Effector CD4-positive, alpha-beta T cell (primary cell): ENCODE results near the gene RAD52.

Source experiments
- DNase-seq: peaks from one replicate; pipeline ENCODE4 v3.0.0-alpha.2; 2020
- total RNA-seq: gene quantifications from one replicate; lab custom pipeline; 2026; lab: John Stamatoyannopoulos, UW

Gene RAD52
- total RNA-seq, result 23.5 reads per million, percentile 50 among the genes with 10 or more reads in this experiment

DNA sequence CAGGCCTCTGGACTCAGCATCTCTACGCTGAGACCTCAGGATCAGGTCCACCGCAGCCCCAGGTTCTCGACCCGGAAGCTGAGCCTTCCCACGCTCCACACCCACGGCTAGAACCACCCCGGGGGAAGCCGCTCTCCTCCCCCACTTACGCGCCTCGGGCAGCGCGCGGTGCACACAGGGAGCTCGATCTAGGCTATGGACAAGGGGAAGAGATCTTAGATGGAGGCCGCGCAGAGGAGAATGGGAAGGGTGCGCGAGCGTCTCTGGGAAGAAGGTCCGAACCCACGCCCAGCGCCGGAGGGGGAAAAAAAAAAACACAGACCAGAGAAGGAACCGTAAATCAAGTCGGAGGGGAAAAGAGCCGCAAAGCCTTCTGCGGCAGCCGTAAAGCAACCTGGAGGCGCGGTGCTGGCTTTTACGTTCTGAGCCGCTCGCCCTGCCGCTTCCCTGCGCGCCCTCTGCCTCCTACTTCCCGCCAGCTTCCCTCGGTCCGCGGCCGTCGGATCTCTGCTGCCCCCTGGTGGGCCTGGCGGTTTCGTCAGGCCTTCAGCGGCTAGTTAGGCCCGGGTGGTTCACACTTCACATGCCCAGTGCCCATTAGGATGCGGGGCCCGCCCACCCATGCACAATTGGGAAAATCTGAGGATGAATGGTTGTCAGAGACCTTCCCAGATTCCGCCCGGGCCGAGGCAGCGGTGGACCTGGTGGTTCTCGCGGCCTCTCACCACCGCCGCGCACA lies at the start of gene RAD52:
Gene RAD52 (minus strand): TSS at position 242 of the 739 bp plus-strand sequence. CDS start 16,636 bp downstream, outside the sequence.
- peak; percentile 96 for DNase-seq

DNA sequence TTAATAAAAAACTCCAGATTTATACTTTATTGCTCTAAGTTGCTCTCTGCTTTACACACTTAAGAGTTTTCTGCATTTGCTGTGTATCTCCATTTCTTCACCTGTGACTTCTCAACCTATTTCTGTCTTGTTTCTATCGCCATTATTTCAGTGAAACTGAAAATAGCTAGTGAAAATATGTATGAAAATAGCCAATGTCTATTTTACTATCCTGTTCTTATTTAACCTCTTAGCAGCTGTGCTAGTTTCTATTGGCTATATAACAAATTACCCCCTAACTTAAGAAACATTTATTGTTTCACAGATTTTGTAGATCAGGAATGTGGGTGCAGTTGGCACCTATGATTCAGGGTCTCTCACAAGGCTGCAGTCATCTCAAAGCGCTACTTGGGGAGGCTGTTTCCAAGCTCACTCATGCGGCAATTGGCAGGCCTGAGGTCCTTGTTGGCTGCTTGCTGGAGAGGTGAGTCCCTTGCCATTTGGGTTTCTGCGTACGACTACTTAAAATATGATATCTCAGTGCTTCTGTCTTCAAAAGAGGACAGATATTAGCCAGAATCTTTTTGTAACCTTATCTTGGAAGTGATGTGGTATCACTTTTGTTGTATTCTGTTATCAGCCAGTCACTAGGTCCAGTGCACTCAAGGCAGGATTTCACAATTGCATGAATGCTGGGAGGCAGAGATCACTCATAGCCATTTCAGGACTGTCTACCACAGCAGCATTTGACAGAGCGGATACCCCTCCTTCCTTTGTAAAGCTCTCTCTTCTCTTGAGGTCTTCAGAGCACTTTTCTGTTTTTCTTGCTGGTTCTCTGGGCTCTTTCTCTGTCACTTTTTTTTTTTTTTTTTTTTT lies 48.8 kb upstream of the RAD52 start:
- DNase-seq, result no peak

- DNase-seq, result no peak
Observed at GRCh38 chr12:997505-997904, 48.0 kb upstream of the RAD52 start.

DNA sequence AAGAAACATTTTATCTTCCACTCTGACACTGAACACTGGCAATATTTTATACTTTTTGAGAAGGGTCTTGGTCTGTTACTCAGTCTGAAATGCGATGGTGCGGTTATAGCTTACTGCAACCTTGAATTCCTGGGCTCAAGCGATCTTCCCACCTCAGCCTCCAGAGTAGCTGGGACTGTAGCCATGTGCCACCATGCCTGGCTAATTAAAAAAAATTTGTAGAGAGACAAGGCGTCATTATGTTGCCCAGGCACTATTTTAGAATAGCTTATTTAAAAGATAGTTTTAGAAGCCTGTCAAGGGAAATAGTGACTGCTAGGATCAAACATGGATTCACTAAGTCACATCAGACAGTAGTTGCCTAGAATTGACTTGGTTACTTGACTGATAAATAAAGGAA lies 47.4 kb upstream of the RAD52 start:
- DNase-seq, result no peak

DNA sequence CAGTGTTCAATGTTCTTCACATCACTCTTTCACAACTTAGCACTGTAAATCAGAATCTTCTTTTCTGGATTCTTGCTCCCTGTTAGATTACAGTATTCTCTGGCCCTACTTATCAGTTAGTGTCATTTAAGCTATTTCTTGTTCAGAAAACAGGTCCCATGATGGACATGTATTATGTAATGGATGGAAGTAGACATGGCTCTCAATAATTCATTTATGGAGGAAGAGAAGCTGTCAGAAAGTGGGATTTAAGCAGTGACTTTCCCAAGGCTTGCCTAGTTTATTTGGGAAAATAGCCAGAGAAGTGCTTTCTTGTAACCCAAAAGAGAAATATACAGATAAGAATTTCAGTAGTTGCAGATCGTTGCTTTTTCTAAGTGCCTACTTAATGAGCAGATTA lies 43.2 kb upstream of the RAD52 start:
- no peak for DNase-seq

GRCh38 chr12:991350-992333 lies 42.1 kb upstream of the RAD52 start:
- DNase-seq, result no peak

DNA sequence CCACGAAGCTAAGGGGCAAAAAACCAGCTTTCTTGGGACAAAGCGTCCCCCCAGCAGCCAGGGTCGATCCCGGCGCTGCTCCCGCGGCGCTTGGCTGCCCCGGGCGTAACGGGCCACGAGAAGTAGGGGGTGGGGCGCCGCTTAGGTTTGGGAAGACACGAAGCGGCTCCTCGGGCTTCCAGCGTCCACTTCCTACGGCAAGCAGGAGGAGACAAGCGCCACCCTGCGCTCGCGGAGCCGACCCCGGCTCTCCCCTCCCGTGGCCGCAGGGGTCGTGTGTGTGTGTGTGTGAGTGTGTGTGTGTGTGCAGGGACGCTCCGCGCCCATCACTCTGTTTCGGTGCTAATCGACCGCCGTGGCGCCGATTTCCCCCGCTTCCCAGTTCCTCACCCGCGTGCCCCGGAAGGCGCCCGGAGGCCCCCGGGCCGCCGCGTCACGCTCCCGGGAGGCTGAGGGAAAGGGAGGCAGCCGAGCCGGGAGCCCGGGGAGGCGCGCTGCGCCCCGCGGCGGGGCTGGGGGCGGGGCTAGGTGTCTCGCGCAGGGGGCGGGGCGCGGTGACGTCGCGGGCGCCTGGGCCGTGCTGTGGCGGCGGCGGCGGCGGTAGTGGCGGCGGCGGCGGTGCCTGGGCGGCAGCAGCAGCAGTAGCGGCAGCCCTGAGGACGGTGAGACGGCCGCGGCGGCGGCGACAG lies 41.3 kb upstream of the RAD52 start, which contains the start of gene ERC1:
Gene ERC1 (plus strand): TSS at position 563 of the 689 bp plus-strand sequence. CDS start 36,681 bp downstream, outside the sequence.
- peak; percentile 78 for DNase-seq

DNA sequence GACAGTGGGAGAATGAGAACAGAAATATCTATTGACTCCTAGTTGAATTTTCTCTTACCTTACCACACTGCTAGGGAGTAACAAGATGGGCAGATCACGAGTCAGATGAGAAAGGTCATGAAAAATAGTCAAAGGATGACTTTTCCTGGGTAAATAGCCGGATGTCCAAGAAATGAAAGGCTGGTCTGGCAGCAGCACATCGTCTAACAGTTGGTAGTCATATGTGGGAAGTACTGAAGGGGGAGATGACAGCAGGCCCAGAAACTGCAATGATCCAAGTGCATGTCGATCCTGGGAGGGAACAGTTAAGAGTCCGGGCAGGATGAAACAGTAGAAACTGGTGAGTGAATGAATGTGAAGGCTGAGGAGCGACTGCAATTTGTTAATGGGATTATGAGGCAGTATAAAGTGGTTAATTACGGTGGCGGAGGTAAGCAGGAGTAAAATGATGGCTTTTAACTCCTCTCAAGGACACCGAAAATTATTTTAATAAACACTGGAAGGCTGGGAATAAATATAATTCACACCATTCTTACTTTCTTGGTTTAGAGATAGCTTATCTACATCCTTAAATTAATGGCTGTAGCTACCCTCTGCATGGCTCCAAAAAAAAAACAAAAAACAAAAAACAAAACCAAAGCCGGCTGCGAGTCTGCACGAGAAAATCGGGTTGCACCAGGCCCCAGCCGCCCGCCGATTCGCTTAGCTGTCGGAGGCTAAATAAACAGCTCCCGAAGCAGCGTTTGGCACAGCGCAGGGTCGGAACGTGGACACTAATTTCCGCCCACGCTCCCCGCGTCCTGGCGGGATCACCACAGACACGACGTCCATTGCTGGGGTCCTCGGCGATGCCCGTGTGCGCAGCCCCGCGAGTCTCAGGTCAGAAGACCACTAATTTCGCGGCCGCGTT lies 40.5 kb upstream of the RAD52 start:
- peak; percentile 45 for DNase-seq

DNA sequence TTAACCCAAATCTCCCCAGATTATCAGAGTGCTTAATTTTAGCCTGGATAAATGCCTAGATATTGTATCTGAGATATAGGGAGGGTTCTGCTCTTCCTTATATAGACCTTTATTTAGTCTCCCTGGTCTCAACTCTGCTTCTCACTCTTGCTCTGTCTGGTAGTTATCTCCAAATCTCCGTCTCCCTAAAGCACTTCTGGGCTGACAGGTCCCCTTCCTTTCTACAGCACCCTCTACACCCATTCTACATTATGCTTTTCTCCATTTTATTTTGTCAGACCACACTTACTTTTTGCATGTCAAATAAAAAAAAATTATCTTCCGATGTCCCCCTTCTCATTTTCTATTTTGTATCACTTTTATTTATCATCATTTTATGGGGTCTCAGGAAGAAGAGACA lies 39.6 kb upstream of the RAD52 start:
- no peak for DNase-seq

GRCh38 chr12:988646-989045 lies 39.2 kb upstream of the RAD52 start:
- DNase-seq, result no peak

GRCh38 chr12:981961-982360 lies 32.5 kb upstream of the RAD52 start:
- no peak for DNase-seq

- DNase-seq, result no peak
Observed at GRCh38 chr12:981176-981828, 31.8 kb upstream of the RAD52 start.

GRCh38 chr12:979349-979748 lies 29.9 kb upstream of the RAD52 start:
- no peak for DNase-seq

DNA sequence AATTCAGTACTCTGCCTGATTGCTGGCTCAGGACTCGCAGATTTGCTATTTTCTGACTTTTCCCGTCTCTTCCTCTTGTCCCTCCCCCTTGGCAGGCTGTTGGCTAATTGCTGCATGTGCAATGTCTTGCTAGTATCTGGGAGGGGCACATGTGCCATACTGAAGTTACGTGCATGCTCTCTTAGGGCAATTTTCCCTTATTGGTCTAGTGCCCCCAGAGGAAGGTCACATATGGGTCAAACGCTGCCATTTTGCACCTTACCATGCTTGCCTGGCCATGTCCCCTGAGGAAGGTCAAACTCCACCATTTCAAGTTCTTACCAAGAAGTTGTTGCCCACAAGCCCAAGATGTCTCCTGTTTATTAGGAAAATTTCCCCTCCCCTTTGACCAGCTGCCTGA lies 27.7 kb upstream of the RAD52 start:
- DNase-seq, result no peak

DNA sequence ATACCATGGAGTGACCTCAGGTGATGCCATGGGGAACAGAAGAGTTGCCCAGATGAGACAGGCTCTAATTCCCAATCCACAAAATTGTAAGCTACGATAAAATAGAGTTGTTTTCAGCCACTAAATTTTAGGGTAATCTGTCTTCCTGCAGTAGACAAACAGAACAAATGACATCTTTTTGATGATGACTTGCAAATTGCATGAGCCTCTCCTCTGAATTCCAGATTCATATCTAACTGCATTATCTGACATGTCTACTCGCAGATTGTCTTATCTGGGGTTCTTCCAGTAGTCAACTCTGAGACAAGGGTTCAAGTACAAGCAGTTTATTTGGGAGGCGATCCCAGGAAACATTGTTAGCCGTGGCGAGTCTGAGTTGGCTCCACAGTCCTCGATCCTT lies 27.1 kb upstream of the RAD52 start:
- no peak for DNase-seq

DNA sequence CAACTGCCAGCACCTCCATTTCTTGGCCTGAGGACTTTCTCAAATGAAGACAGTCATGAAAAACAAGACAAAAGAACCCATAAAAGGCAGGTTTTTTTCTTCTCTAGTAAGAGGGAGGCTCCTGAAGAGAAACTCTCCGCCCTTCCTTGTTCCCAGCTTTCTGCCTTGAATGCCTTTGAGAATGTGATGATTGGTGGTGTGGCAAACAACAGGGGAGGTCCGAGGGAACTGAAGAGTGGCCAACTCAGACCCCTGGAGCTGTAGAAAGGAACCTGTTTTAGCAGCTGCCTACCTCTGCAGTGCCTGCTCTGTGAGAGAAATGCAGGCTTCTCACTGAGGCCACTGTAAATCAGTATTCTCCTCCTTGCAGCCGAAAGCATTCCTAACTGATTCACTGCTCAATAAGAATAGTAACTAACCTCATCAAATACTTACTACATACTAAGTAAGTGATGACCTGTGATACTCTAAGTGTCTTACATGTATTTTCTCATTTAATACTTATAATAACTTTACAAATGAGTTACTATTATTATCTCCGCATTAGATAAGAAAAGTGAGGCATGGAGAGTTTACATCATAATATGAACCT lies 24.9 kb upstream of the RAD52 start:
- no peak for DNase-seq

DNA sequence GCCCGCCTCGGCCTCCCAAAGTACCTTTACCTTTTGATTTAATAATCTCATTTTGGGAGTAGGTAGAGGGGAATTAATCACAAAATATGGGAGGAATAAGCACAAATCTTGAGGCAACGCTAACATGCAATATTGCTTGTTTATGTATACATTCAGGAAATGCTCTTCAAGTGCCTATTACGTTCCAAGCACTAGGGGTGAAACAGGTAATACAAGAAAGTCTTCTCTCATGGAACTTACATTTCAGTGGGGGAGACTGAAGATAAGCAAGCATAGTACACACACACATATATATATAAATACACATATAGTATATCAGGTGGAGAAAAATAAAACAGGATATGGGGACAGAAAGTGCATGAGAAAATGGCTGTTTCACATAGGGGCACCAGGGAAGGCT lies 22.5 kb upstream of the RAD52 start:
- DNase-seq, result no peak

DNA sequence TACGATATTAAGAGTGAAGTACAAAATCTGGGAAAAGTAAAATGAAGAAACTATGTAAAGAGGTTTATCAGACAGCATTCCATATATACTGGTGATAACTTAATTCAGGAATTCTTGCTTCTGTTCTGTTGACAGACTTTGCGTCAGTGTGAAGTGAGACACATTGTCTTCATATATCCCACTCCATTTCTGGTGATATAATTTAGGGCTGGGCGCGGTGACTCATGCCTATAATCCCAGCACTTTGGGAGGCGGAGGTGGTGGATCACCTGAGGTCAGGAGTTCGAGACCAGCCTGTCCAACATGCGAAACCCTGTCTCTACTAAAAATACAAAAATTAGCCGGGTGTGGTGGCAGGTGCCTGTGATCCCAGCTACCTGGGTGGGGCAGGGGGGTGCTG lies 20.3 kb upstream of the RAD52 start:
- DNase-seq, result no peak

GRCh38 chr12:968545-968944 lies 19.1 kb upstream of the RAD52 start:
- no peak for DNase-seq

GRCh38 chr12:967641-968040 lies 18.1 kb upstream of the RAD52 start:
- DNase-seq, result no peak
